Stimulated activated CD8-positive, alpha-beta memory T cell treated with anti-CD3 and anti-CD28 coated beads, Interleukin-7, amount 100 ng/mL, for 48 hours (primary cell): ENCODE measurements around the gene KCNK3.

Experiments used
- DNase-seq, 2 donors: peaks; one replicate each; pipeline ENCODE4 v3.0.0-alpha.2; 2020; ENCODE audit warnings: low read depth in 1 of 2; ENCODE audit errors: extremely low read depth in 1 of 2

The KCNK3 gene

GRCh38 chr2:26687801-26688200 lies 4.7 kb upstream of the KCNK3 start:
- DNase-seq: no peak

GRCh38 chr2:26691161-26691560 lies 1.4 kb upstream of the KCNK3 start:
- DNase-seq: no peak

- DNase-seq: no peak
Measured at GRCh38 chr2:26691881-26692278, 642 bp upstream of the KCNK3 start.

GRCh38 chr2:26692897-26693849 lies 651 bp downstream of the KCNK3 start:
- DNase-seq: no peak

GRCh38 chr2:26694001-26694400 lies 1.5 kb downstream of the KCNK3 start:
- DNase-seq: no peak

- DNase-seq: no peak
Measured at GRCh38 chr2:26696351-26696816, 3.9 kb downstream of the KCNK3 start.

- DNase-seq: no peak
Measured at GRCh38 chr2:26697425-26697824, 4.9 kb downstream of the KCNK3 start.

GRCh38 chr2:26699295-26699694 lies 6.8 kb downstream of the KCNK3 start:
- no peak for DNase-seq

- no peak for DNase-seq
Measured at GRCh38 chr2:26700078-26700477, 7.6 kb downstream of the KCNK3 start.

GRCh38 chr2:26701596-26701995 lies 9.1 kb downstream of the KCNK3 start:
- DNase-seq: no peak

- DNase-seq: no peak
Measured at GRCh38 chr2:26702025-26702424, 9.5 kb downstream of the KCNK3 start.

GRCh38 chr2:26704441-26704977 lies 12.0 kb downstream of the KCNK3 start:
- no peak for DNase-seq

GRCh38 chr2:26705126-26705525 lies 12.6 kb downstream of the KCNK3 start:
- no peak for DNase-seq

- no peak for DNase-seq
Measured at GRCh38 chr2:26706093-26706492, 13.6 kb downstream of the KCNK3 start.

GRCh38 chr2:26706616-26707473 lies 14.3 kb downstream of the KCNK3 start:
- DNase-seq: no peak

- DNase-seq: no peak
Measured at GRCh38 chr2:26707747-26708146, 15.2 kb downstream of the KCNK3 start.

GRCh38 chr2:26708457-26708856 lies 15.9 kb downstream of the KCNK3 start:
- no peak for DNase-seq

GRCh38 chr2:26709323-26710110 lies 17.0 kb downstream of the KCNK3 start:
- no peak for DNase-seq

- no peak for DNase-seq
Measured at GRCh38 chr2:26710145-26710544, 17.6 kb downstream of the KCNK3 start.

- DNase-seq: no peak
Measured at GRCh38 chr2:26710743-26711456, 18.4 kb downstream of the KCNK3 start.
